AG04450 (cell line): ENCODE data around the gene TCFL5. TPM values are rescaled to one million over a fixed set of nuclear protein-coding genes. Genes with fewer than 3 reads are reported as not detected.

Experiments used
- CTCF ChIA-PET: fragments of 300-600, 350-600 bp; formaldehyde crosslinking; extraction: SDS; loops from one replicate; lab custom pipeline; 2022; ENCODE audit warnings: antibody characterized with exemption, inconsistent platforms; lab: Charles Lee
- POLR2A ChIA-PET: fragments of 350-600 bp; formaldehyde crosslinking; extraction: SDS; loops from one replicate; lab custom pipeline; 2021; ENCODE audit warnings: antibody characterized with exemption, inconsistent platforms; lab: Yijun Ruan, JAX
- DNase-seq: peaks from one replicate; pipeline ENCODE4 v3.0.0-alpha.2; 2011; ENCODE audit warnings: low read depth, low spot score
- H3K27ac ChIP-seq: one replicate; pipeline ENCODE4 v1.5.1; 2012; ENCODE audit warnings: low read depth, low read length, control low read depth
- H3K27me3 ChIP-seq: one replicate; pipeline ENCODE4 v1.6.0; 2012; ENCODE audit warnings: low read length; ENCODE audit not compliant: control insufficient read depth, insufficient read depth
- H3K4me3 ChIP-seq: 2 replicates; pipeline ENCODE4 v1.5.1; 2011; ENCODE audit warnings: mild to moderate bottlenecking, low read depth, low read length, control low read depth
- H3K9me3 ChIP-seq: 2 replicates; pipeline ENCODE4 v1.5.1; 2012; ENCODE audit warnings: low read length; ENCODE audit not compliant: control insufficient read depth, insufficient read depth
- polyA plus RNA-seq: library from polyadenylated mRNA; depleted of rRNA; stranded (reverse); fragments of >200 nt; gene quantifications from 2 replicates; pipeline ENCODE4 v1.2.3, GENCODE V29; 2011
- TF ChIP-seq, protein P1 (sequence below): IDR thresholded peaks from 2 replicates; pipeline ENCODE4 v1.5.1; 2011; ENCODE audit warnings: low read depth, low read length, control low read depth, inconsistent platforms

TCFL5 gene
- polyA plus RNA-seq, 1 experiment: 9.9 TPM

DNA sequence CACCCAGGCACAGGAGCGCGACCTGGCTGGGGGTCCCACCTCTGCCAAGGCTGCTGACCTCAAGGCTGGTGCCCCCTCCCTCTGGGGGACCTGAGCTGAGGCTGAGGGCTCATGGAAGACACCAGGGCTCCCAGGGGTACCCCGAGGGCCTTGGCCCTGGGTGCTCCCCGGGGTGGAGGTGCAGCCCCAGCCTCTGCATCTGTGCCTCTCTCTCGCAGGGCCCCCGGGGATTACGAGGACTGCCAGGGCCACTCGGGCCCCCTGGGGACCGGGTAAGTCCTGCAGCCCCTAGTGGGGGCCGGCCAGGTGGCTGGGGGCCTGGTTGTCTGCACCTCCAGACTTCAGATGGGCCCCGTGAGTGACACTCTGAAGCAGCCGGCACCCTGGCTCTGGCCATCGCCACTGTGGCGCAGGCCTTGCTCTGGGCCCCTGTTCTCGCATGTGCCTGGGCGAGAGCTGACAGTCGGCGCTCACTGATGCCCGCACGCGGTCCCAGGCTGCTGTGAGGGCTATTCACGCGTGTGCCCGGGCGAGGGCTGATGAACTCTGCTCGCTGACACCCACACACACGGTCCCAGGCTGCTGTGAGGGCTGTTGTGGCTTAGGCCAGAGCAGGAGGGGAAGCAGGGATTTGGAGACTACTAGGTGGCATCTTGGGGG, 35.5 kb downstream of the TCFL5 start:
- Histone ChIP-seq H3K9me3 (no peaks in the 10 kb centered on the region), H3K4me3 (no peak overlapping the region), H3K27me3 (no peaks in the 10 kb centered on the region), H3K27ac (no peak overlapping the region)
- DNase-seq: no peak
- TF ChIP-seq, protein P1, sequence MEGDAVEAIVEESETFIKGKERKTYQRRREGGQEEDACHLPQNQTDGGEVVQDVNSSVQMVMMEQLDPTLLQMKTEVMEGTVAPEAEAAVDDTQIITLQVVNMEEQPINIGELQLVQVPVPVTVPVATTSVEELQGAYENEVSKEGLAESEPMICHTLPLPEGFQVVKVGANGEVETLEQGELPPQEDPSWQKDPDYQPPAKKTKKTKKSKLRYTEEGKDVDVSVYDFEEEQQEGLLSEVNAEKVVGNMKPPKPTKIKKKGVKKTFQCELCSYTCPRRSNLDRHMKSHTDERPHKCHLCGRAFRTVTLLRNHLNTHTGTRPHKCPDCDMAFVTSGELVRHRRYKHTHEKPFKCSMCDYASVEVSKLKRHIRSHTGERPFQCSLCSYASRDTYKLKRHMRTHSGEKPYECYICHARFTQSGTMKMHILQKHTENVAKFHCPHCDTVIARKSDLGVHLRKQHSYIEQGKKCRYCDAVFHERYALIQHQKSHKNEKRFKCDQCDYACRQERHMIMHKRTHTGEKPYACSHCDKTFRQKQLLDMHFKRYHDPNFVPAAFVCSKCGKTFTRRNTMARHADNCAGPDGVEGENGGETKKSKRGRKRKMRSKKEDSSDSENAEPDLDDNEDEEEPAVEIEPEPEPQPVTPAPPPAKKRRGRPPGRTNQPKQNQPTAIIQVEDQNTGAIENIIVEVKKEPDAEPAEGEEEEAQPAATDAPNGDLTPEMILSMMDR: no peak
- POLR2A ChIA-PET: no interaction called here
- CTCF ChIA-PET: no interaction called here

DNA sequence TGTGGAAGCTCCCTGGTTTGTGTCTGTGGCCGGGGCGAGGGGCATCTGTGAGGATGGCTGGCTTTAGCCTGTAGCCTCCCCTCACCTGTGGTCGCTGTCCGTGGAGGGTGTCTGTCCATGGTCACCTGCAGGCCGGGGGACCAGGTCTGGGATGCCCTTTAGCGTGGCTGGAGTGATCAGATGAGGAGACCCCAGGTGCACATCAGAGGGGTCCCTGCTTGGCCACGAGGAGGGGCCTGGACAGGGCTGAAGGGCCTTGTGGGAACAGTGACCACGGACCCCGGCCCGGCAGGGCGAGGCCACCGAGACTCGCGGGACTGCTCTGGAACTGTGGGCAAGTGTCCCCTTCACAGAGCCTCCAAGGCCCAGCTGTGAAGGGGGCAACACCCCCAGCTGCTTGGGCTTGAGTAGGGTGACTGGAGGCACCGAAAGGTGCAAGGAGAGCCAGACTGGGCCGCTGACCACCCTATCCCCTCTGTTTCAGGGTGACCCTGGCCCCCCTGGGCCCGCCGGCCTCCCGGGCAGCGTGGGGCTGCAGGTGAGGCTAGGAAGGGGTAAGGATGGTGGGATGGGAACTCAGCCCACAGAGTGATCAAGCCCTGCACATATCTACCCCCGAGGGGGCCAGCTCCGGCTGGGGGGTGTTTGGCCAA, 36.2 kb downstream of the TCFL5 start:
- Histone ChIP-seq H3K27me3 (no peaks in the 10 kb centered on the region), H3K27ac (no peak overlapping the region), H3K9me3 (no peaks in the 10 kb centered on the region), H3K4me3 (no peak overlapping the region)
- ChIA-PET CTCF (interaction anchor here (0.8 to 0.9 kb wide), 2 partner anchors 17 to 183 kb away, joined by 3 to 5 read pairs; no protein-coding TSS in a partner anchor), POLR2A (no interaction called here)
- no peak for DNase-seq
- TF ChIP-seq, protein P1: no peak

DNA sequence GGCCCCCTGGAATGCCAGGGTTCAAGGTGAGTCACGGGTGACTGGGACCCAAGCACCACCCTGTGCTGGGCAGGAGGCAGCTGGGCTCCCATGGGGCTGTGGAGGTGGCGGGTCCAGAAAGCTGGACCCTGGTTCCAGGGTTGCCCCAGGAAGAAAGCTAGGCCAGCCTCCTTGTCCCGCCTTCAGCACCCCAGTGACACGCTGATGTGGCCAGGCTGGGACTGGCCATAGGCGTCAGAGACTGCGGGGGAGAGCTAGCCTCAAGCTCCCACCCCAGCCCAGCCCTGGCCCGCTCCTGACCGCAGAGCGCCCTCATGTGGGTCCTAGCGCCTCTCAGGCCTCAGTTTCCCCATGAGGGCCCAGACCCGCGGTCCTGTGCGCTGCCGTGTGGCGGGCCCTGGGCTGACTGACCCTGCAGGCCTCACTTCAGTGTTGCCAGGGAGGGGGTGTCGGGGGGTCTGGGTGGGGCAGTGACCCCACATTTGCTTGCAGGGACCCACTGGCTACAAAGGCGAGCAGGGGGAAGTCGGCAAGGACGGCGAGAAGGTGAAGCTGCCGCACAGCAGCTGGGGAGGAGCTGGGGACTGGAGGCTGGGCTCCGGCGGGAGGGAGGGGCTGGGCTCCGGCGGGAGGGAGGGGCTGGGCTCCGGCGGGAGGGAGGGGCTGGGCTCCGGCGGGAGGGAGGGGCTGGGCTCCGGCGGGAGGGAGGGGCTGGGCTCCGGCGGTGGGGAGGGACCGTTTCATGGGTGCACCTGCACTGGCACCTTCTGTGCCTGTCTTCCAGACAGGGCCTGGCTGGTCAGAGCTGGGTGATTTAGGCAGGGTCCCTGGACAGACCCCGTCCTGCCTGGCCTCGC, 36.9 kb downstream of the TCFL5 start:
- Histone ChIP-seq H3K4me3 (no peak overlapping the region), H3K27me3 (no peaks in the 10 kb centered on the region), H3K9me3 (no peaks in the 10 kb centered on the region), H3K27ac (no peak overlapping the region)
- DNase-seq: no peak
- CTCF ChIA-PET: interaction anchor here (0.8 to 0.9 kb wide), 2 partner anchors 16 to 184 kb away, joined by 3 to 5 read pairs; no protein-coding TSS in a partner anchor
- TF ChIP-seq, protein P1: no peak
- POLR2A ChIA-PET: interaction anchor here (0.6 kb wide), 1 partner anchor 394 kb away, joined by 3 read pairs; no protein-coding TSS in a partner anchor

DNA sequence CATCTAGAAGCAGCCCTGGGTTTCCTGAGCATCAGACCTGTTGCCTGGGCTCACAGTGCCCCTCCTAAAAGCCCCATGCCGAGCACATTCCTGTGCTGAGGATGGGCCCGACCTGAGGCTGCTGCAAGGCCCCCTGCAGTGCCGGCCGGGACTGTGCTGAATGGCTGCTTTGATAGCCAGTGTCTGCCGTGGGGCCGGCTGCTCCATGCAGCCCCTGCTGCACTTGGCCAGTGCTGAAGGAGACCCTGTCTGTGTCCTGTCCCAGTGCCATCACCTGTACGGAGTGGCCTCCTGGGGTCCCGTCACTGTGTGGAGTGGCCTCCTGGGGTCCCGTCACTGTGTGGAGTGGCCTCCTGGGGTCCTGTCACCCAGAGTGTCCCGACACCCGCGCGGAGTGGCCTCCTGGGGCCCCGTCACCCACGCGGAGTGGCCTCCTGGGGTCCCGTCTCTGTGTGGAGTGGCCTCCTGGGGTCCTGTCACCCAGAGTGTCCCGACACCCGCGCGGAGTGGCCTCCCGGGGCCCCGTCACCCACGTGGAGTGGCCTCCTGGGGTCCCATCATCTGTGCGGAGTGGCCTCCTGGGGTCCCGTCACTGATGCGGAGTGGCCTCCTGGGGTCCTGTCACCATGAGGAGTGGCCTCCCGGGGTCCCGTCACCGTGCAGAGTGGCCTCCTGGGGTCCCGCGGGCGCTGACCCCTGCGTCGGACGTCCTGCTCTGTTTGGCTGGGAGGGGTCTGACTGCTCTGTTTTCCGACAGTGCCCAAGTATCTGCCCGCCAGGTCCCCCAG, 37.7 kb downstream of the TCFL5 start:
- Histone ChIP-seq H3K27ac (no peak overlapping the region), H3K9me3 (no peaks in the 10 kb centered on the region), H3K27me3 (no peaks in the 10 kb centered on the region), H3K4me3 (no peak overlapping the region)
- TF ChIP-seq, protein P1: no peak
- ChIA-PET CTCF (interaction anchor here (1.3 kb wide), 1 partner anchor 186 kb away, joined by 4 read pairs; no protein-coding TSS in a partner anchor), POLR2A (interaction anchor here (0.6 kb wide), 1 partner anchor 395 kb away, joined by 3 read pairs; no protein-coding TSS in a partner anchor)
- no peak for DNase-seq
